HUES6 (cell line): ENCODE results near the gene TNFRSF13B.

Experiments used
- H3K27ac ChIP-seq: 2 replicates; pipeline ENCODE4 v1.7.0; 2013; ENCODE audit warnings: low read depth, mild to moderate bottlenecking, low read length, inconsistent platforms
- H3K27me3 ChIP-seq: 2 replicates; pipeline ENCODE4 v1.6.1; 2013; ENCODE audit warnings: low read length; ENCODE audit not compliant: control insufficient read depth, insufficient read depth
- H3K36me3 ChIP-seq: 2 replicates; pipeline ENCODE4 v1.6.1; 2013; ENCODE audit warnings: low read length; ENCODE audit not compliant: control insufficient read depth, insufficient read depth
- H3K4me1 ChIP-seq: 2 replicates; pipeline ENCODE4 v1.6.1; 2013; ENCODE audit warnings: low read length; ENCODE audit not compliant: control insufficient read depth, insufficient read depth
- H3K4me3 ChIP-seq: 2 replicates; pipeline ENCODE4 v1.5.1; 2013; ENCODE audit warnings: low read depth, low read length
- H3K9ac ChIP-seq: one replicate; pipeline ENCODE4 v1.6.1; 2013; ENCODE audit warnings: mild to moderate bottlenecking, low read length
- H3K9me3 ChIP-seq: 2 replicates; pipeline ENCODE4 v1.6.1; 2013; ENCODE audit warnings: low read depth, low read length; ENCODE audit not compliant: control insufficient read depth, insufficient read depth

TNFRSF13B gene

GRCh38 chr17:16889088-16889465 is 82.8 kb downstream of the TNFRSF13B start:
- no peak overlapping the region for H3K27ac ChIP-seq
- H3K27me3 ChIP-seq: no peaks in the 10 kb centered on the region
- no peak overlapping the region for H3K4me3 ChIP-seq
- H3K4me1 ChIP-seq: no peaks in the 10 kb centered on the region
- H3K9ac ChIP-seq: no peak overlapping the region
- H3K36me3 ChIP-seq: no peaks in the 10 kb centered on the region
- H3K9me3 ChIP-seq: no peaks in the 10 kb centered on the region
